Heart right ventricle (tissue), 16 donors: ENCODE measurements around the gene KLHDC8A. TPM values are rescaled to one million over a fixed set of nuclear protein-coding genes. Genes with fewer than 3 reads are reported as not detected.
"Not testable (repeated sequence)": the region's sequence is repeated elsewhere in the genome, so short reads cannot be mapped to it uniquely, and the experiment has no call there.

Source experiments
- ATAC-seq, 8 donors: fragments of 200-7000 bp; cut with Tn5 transposase; one replicate each; pipeline ENCODE4 v1.9.1; 2020; ENCODE audit warnings: mild to moderate bottlenecking in 8 of 8, moderate library complexity in 8 of 8, moderate number of reproducible peaks in 1 of 8
- DNase-seq, 2 donors: peaks; one replicate each; pipeline ENCODE4 v3.0.0-alpha.2; 2020
- H3K27ac ChIP-seq, 10 donors: fragments of 200-600 bp; sonication (generic) in 2 of 10; one replicate each; pipeline versions ENCODE4 v1.5.0 to v1.8.0; 2020 to 2022; ENCODE audit warnings: mild to moderate bottlenecking in 3 of 10
- H3K27me3 ChIP-seq, 7 donors: fragments of 200-600 bp; one replicate each; pipeline ENCODE4 v1.8.0; 2021 to 2022; ENCODE audit warnings: mild to moderate bottlenecking in 2 of 7
- H3K36me3 ChIP-seq, 9 donors: fragments of 200-600 bp; sonication (generic) in 1 of 9; one replicate each; pipeline versions ENCODE4 v1.5.0 to v1.8.0; 2020 to 2022; ENCODE audit warnings: mild to moderate bottlenecking in 2 of 9
- H3K4me1 ChIP-seq, 9 donors: fragments of 200-600 bp; sonication (generic) in 1 of 9; one replicate each; pipeline versions ENCODE4 v1.5.0 to v1.8.0; 2020 to 2022; ENCODE audit warnings: mild to moderate bottlenecking in 4 of 9
- H3K4me3 ChIP-seq, 10 donors: fragments of 200-600 bp; sonication (generic) in 2 of 10; one replicate each; pipeline versions ENCODE4 v1.5.0 to v1.8.0; 2020 to 2022; ENCODE audit warnings: mild to moderate bottlenecking in 7 of 10, moderate library complexity in 2 of 10
- H3K9me3 ChIP-seq, 11 donors: fragments of 200-600 bp in 10 of 11; sonication (generic) in 2 of 11; one replicate each; pipeline versions ENCODE4 v1.5.0 to v1.8.0; 2013 to 2022; ENCODE audit warnings: mild to moderate bottlenecking in 2 of 11, control low read depth in 1 of 11, moderate library complexity in 1 of 11
- WGBS, 2 donors: extraction: QIAGEN DNeasy Blood & Tissue Kit; methylation state at CpG; one replicate each; pipeline ENCODE4 v1.1.7; 2013; ENCODE audit warnings: inconsistent platforms in 1 of 2; 5-methylcytosine and 5-hydroxymethylcytosine counted together
- intact Hi-C, 10 donors: fragments of 100-400 bp; cut with DNase I; formaldehyde crosslinking; loops; one replicate each; pipeline versions ENCODE4 v1.11.1 to v1.14.2; 2022
- polyA plus RNA-seq, 2 donors: library from polyadenylated mRNA; stranded (reverse); fragments of 200-250 nt; gene quantifications; one replicate each; pipeline ENCODE4 v1.2.3, GENCODE V29; 2013
- total RNA-seq, 10 donors: library from RNA; stranded (reverse); fragmentation: NEBNext Ultra II Directional in 3 of 10; extraction: Animal tissue kit (Norgen Biotek cat#: 25700) in 3 of 10; gene quantifications; one replicate each; pipeline versions ENCODE4 v1.2.1 to v1.2.4, GENCODE V29; 2021 to 2023
- TF ChIP-seq, protein P1 (sequence below), 9 donors: fragments of 200-600 bp; sonication (generic) in 2 of 9; IDR thresholded peaks; one replicate each; pipeline versions ENCODE4 v1.5.0 to v1.8.0; 2021 to 2022; ENCODE audit warnings: antibody characterized with exemption in 9 of 9, mild to moderate bottlenecking in 5 of 9, moderate library complexity in 1 of 9
- donor health status: Arrhythmogenic right ventricular cardiomyopathy.
- donor health status: ischemic (EF 13 %, LVEDD 7.1; RV severe dilation, severe dysfunction).
- donor health status: healthy with polysubstance abuse.
- donor health status: DM: no; HTN: yes; CAD: no.
- donor health status: DM: no; HTN: no; CAD: no.
- donor health status: ischemic (EF 25% LVEDD 6.9; RV normal size, moderate dysfunction).
- donor health status: ischemic (EF 25% LVEDD 5.7; RV mildly dilated, moderate dysfunction).
- donor health status: healthy.
- donor health status: DM: yes; HTN: yes; CAD: no.
- donor health status: Ischemic cardiomyopathy.
- donor health status: ischemic (EF 35%, LVEDD 5.7; RV mildly dilated, moderate dysfunction).
- donor health status: nonischemic (EF 11% LVEDD 7.7; RV severe dilation, severe dysfunction).
- donor health status: DM: yes; HTN: yes; CAD: no.
- donor health status: PGD.
- donor health status: ischemic (EF 29% LVEDD 5.4; RV normal size, mild dysfunction).
- donor health status: nonischemic (EF 23%, LVEDD 6.1; RV moderate dilation, normal function).

Gene KLHDC8A
- total and polyA plus RNA-seq, 12 donors: 0.15 to 0.16 TPM; not detected in 10

DNA sequence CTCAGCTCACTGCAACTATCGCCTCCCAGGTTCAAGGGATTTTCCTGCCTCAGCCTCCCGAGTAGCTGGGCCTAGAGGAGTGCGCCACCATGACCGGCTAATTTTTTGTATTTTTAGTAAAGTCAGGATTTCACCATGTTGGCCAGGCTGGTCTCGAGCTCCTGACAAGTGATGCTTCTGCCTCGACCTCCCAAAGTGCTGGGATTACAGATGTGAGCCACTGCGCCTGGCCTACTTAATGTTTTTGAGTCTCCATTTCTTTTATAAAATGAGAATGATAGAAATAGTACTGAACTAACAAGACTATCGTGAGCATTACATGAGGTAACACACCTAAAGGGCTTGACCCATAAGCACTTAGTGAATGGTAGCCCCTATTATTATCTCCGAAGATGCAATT, 56.6 kb downstream of the KLHDC8A start:
- peaks cover 0 to 22% (median 2%) of the 10 kb centered on the region in 9 donors for H3K4me1 ChIP-seq
- no peak overlapping the region for H3K4me3 ChIP-seq
- intact Hi-C loops: no loop called here
- TF ChIP-seq, protein P1, sequence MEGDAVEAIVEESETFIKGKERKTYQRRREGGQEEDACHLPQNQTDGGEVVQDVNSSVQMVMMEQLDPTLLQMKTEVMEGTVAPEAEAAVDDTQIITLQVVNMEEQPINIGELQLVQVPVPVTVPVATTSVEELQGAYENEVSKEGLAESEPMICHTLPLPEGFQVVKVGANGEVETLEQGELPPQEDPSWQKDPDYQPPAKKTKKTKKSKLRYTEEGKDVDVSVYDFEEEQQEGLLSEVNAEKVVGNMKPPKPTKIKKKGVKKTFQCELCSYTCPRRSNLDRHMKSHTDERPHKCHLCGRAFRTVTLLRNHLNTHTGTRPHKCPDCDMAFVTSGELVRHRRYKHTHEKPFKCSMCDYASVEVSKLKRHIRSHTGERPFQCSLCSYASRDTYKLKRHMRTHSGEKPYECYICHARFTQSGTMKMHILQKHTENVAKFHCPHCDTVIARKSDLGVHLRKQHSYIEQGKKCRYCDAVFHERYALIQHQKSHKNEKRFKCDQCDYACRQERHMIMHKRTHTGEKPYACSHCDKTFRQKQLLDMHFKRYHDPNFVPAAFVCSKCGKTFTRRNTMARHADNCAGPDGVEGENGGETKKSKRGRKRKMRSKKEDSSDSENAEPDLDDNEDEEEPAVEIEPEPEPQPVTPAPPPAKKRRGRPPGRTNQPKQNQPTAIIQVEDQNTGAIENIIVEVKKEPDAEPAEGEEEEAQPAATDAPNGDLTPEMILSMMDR (IDR thresholded peaks at IDR 0.05): no peak
- H3K36me3 ChIP-seq: peaks cover 0 to 37% (median 0%) of the 10 kb centered on the region in 9 donors
- H3K9me3 ChIP-seq: no peaks in the 10 kb centered on the region
- ATAC-seq (no peak), DNase-seq (no peak)
- no peaks in the 10 kb centered on the region for H3K27me3 ChIP-seq
- 93 to 96% methylated on average over 9 of the region's 9 CpGs for WGBS, 2 donors
- no peak overlapping the region for H3K27ac ChIP-seq

DNA sequence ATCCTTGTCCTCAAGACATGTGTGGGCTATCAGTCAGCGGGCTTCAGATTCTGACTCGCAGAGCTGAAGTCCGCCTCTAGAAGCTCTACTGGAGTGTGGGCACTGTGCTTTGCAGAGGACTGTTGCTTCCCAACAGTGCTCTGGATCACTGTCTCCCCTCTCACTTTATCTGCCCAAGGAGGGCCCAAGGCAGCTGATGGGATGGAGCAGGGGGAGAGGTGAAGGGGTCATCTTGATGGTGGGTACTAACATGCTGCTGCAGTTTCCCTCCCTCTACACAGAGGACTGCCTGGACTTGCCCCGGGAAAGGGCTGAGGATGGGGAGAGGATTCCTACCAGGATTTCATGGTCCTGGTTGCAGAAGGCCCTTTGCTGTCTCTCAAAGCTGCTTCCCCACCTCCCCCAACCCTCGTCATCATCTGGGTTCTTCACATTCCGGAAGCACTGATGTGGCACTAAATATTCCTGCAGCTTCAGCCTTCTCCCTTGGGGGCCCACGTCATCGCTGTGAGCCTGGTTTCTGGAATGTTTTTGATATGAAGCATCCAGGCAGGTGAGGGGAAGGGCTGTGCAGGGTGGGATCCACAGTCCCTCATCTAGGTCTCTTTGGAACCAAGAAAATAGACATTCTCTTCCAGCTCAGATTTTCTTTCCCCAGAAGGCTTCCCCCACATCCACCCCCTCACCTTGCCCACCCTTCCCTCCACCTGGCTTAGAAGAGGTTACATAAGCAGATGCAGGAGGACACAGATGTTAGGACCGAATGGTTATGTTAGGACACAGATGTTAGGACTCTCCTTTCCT, 58.3 kb downstream of the KLHDC8A start:
- Histone ChIP-seq H3K27ac (no peak overlapping the region), H3K27me3 (no peaks in the 10 kb centered on the region), H3K36me3 (peaks cover 0 to 19% (median 0%) of the 10 kb centered on the region in 9 donors), H3K4me3 (no peak overlapping the region), H3K9me3 (no peaks in the 10 kb centered on the region), H3K4me1 (peaks cover 6 to 39% (median 18%) of the 10 kb centered on the region in 9 donors)
- 59 to 69% methylated on average over 9 of the region's 9 CpGs for WGBS, 2 donors
- TF ChIP-seq, protein P1 (IDR thresholded peaks at IDR 0.05): no peak
- DNase-seq (no peak), ATAC-seq (no peak)
- intact Hi-C loops: no loop called here

DNA sequence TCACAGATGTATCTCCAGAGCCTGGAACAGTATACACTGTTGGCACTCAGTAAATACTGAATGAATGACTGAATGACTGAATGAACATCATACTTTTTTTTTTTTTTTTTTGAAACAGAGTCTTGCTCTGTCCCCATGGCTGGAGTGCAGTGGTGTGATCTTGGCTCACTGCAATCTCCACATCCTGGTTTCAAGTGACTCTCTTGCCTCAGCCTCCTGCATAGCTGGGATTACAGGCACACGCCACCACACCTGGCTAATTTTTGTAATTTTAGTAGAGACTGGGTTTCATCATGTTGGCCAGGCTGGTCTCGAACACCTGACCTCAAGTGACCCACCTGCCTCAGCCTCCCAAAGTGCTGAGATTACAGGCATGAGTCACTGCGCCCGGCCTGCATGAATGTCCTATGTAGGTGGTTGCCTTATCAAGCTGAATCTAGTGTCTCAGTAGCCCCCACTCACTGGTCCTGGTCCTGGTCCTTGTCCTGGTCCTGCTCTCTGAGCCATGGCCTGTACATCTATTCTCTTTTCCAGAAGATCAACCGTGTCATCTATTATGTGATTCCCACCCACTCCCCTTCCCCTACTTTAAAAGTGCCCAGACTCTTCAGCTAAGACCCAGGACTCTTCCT, 59.1 kb downstream of the KLHDC8A start:
- H3K4me3 ChIP-seq, H3K9me3 ChIP-seq, ATAC-seq, intact Hi-C loops, H3K27ac ChIP-seq, DNase-seq, H3K27me3 ChIP-seq: not testable (repeated sequence)
- 93 to 98% methylated on average over 5 of the region's 5 CpGs for whole genome bisulfite sequencing, 2 donors
- H3K4me1 ChIP-seq: peaks cover 6 to 40% (median 18%) of the 10 kb centered on the region in 9 donors
- peaks cover 0 to 12% (median 0%) of the 10 kb centered on the region in 9 donors for H3K36me3 ChIP-seq

DNA sequence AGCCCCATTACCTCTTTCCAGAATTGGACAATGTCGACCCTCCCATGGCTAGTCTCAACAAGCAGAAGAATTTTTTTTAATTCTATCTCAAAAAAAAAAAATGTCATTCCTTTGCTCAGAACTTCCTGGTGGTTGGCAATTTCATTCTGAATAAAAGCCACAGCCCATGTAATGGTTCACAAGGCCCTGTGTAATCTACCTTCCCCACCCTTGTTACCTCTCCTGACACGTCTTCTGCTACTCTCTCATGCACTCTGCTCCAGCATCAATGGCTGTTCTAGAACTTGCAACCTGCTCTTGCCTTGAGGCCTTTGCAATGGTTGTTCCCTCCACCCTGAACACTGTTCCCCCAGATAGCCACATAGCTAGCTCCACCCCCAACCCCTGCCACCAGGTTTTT, 60.6 kb downstream of the KLHDC8A start:
- TF ChIP-seq, protein P1 (IDR thresholded peaks at IDR 0.05): no peak
- no peak overlapping the region for H3K27ac ChIP-seq
- ATAC-seq: no peak
- intact Hi-C loops: no loop called here
- H3K4me3 ChIP-seq: no peak overlapping the region
- no peaks in the 10 kb centered on the region for H3K36me3 ChIP-seq
- peaks cover 6 to 40% (median 17%) of the 10 kb centered on the region in 9 donors for H3K4me1 ChIP-seq
- H3K27me3 ChIP-seq: no peaks in the 10 kb centered on the region
- H3K9me3 ChIP-seq: no peaks in the 10 kb centered on the region
- WGBS, 2 donors: 93 to 94% methylated on average over 2 of the region's 2 CpGs
- DNase-seq: no peak
